H1 (cell line): ENCODE results near the gene PEX16. TPM values are rescaled to one million over a fixed set of nuclear protein-coding genes. Genes with fewer than 3 reads are reported as not detected.

Experiments used
- BRCA1 ChIP-seq: IDR thresholded peaks from 2 replicates; pipeline ENCODE4 v1.6.1; 2012; ENCODE audit warnings: low read depth, low read length, improper control_type of control experiment
- GTF2F1 ChIP-seq: IDR thresholded peaks from 2 replicates; pipeline ENCODE4 v1.6.1; 2012; ENCODE audit warnings: low read depth, low read length, improper control_type of control experiment, borderline replicate concordance
- JUND ChIP-seq: IDR thresholded peaks from 2 replicates; pipeline ENCODE4 v1.6.1; 2011; ENCODE audit warnings: mild to moderate bottlenecking, improper control_type of control experiment, low read length
- RBBP5 ChIP-seq: IDR thresholded peaks from 2 replicates; pipeline ENCODE4 v1.7.1; 2012; ENCODE audit warnings: low read depth, mild to moderate bottlenecking, inconsistent platforms, low read length, moderate library complexity, borderline replicate concordance
- SIN3A ChIP-seq, 2 experiments: IDR thresholded peaks in 1 of 2; conservative IDR thresholded peaks in 1 of 2; 2 replicates each; pipeline ENCODE4 v1.6.1; 2011 to 2012; ENCODE audit warnings: low read length in 2 of 2, improper control_type of control experiment in 1 of 2, low read depth in 1 of 2, mild to moderate bottlenecking in 1 of 2
- SRF ChIP-seq: IDR thresholded peaks from 2 replicates; pipeline ENCODE4 v1.6.1; 2011; ENCODE audit warnings: mild to moderate bottlenecking, low read depth, low read length, moderate library complexity
- TAF1 ChIP-seq: IDR thresholded peaks from 2 replicates; pipeline ENCODE4 v1.6.1; 2011; ENCODE audit warnings: mild to moderate bottlenecking, low read depth, low read length
- polyA plus RNA-seq, 7 experiments: library from polyadenylated mRNA; depleted of rRNA in 3 of 7; stranded (reverse) in 5 of 7; unstranded in 2 of 7; fragments of >200 nt in 5 of 7; fragments of 200-250 nt in 2 of 7; gene quantifications; 1 replicate in 5 of 7; 2 replicates in 1 of 7; 4 replicates in 1 of 7; pipeline versions ENCODE4 v1.2.1 to v1.2.3, GENCODE V29; 2011 to 2013; ENCODE audit warnings: missing spikeins in 2 of 7, mixed read lengths in 2 of 7
- total RNA-seq: library from RNA; stranded (reverse); fragmentation: NEBNext Ultra II Directional; extraction: Animal tissue kit (Norgen Biotek cat#: 25700); gene quantifications from 2 replicates; pipeline ENCODE4 v1.2.1, GENCODE V29; 2021
- TF ChIP-seq, protein P1 (sequence below): IDR thresholded peaks from 2 replicates; pipeline ENCODE4 v1.6.1; 2012; ENCODE audit warnings: low read length, inconsistent platforms

PEX16 gene
- total and polyA plus RNA-seq, 2 of the 8 experiments (the other 6 are each of a cell fraction or from before 2014, with no cell fraction given): 29.2 to 36.0 TPM

DNA sequence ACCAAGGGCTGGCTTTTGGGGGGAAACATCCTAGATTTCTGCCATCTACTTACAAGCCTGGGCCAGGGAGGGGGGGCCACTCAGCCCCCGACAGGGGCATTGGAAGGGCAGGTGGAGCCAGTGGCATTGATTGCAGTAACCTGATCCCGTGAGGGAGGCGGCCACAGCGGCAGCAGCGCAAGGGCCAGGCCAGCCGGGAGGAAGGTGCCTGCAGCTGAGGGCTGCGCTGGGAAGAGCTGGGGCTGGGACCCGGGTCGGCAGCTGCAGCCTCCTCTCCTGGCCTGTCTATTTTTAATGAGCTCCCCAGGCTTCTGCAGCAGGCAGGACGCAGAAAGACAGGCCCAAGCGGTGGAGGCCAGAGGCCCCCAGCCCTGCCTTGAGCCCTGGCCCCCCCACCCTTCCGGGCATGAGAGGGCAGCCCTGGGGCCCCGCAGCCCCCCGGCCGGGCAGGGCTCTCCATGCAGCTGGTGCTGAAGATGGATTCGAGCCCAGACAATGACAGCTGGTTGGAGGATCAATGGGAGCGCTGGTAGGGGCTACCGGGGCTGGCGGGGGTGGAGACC lies 21.2 kb downstream of the PEX16 start (continued):
- no peak for TF ChIP-seq GTF2F1
- TF ChIP-seq TAF1: peak; percentile 29; the same call in 1 of the 2 replicates
- no peak for TF ChIP-seq JUND
- TF ChIP-seq, protein P1, sequence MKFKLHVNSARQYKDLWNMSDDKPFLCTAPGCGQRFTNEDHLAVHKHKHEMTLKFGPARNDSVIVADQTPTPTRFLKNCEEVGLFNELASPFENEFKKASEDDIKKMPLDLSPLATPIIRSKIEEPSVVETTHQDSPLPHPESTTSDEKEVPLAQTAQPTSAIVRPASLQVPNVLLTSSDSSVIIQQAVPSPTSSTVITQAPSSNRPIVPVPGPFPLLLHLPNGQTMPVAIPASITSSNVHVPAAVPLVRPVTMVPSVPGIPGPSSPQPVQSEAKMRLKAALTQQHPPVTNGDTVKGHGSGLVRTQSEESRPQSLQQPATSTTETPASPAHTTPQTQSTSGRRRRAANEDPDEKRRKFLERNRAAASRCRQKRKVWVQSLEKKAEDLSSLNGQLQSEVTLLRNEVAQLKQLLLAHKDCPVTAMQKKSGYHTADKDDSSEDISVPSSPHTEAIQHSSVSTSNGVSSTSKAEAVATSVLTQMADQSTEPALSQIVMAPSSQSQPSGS: no peak
- TF ChIP-seq BRCA1: no peak
- TF ChIP-seq SIN3A (conservative IDR thresholded peaks at IDR 0.05 in 1 of 2, IDR thresholded peaks at IDR 0.05 in 1 of 2; ENCODE audit: low read depth in 1 of 2, low read length in 2 of 2): peak; percentile 25 to 47; a peak in 1 of 4 replicates
- peak; percentile 54; the same call in 1 of the 2 replicates for TF ChIP-seq SRF
- no peak for TF ChIP-seq RBBP5
